ENCODE data around the gene TTLL12. TPM values are rescaled to one million over a fixed set of nuclear protein-coding genes. Genes with fewer than 3 reads are reported as not detected.

Gene TTLL12
- total and polyA plus RNA-seq, 2 donors (not counting 1 experiment from before 2014, with no cell fraction given): 11.0 to 21.3 TPM

DNA sequence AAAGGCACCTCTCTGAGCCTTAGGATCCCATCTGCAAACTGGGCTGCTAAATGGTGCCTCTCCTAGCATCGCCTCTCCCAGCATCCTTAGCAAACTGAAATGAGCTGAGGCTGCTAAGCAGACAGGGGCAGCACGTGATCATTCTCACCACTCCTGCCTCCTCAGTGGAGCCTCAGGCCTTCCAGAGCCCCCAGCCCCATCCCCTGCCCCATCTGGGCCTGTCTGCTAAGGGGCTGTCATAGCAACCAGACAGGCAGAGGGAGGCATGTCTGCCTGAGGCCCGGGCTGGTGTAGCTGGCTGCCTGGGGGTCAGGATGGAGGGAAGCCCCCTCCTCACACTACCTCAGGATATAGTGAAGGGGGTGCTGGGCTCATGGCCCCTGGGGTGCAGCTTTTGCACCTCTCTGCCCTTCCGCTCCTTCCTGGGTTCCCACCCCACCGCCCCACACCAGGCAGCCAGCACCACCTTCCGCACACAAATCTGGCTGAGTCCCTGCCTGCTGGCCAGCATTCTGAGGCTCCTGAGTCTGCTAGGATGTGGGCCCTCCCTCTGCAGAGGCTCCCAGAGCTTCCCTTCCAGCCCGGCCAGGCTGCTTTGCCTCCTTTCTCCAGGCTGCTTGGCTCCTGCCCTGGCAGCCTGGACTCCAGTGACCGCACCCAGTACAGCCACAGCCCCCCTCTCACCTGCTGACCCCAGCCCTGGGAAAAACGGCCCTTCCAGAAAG is 47.5 kb upstream of the TTLL12 start:
- Histone ChIP-seq H3K4me1 (ENCODE audit: control insufficient read depth in 2 of 2, insufficient read depth in 2 of 2, low read length in 2 of 2) (peaks cover 4 to 7% of the 10 kb centered on the region in 2 donors), H3K4me2 (replicated peaks; ENCODE audit: low read depth, low read length, poor library complexity, severe bottlenecking) (no peak overlapping the region), H3K9me3 (ENCODE audit: control extremely low read depth in 1 of 3, control insufficient read depth in 2 of 3, insufficient read depth in 1 of 3, low read length in 2 of 3) (no peaks in the 10 kb centered on the region), H3K9ac (ENCODE audit: low read length) (no peak overlapping the region), H3K79me2 (ENCODE audit: control insufficient read depth, insufficient read depth, low read length) (no peaks in the 10 kb centered on the region), H3K36me3 (replicated peaks in 1 of 2; ENCODE audit: control extremely low read depth in 1 of 2, control insufficient read depth in 1 of 2, extremely low read depth in 1 of 2, insufficient read depth in 2 of 2, low read length in 1 of 2) (no peaks in the 10 kb centered on the region), H3K4me3 (ENCODE audit: control extremely low read depth in 1 of 5, extremely low read depth in 1 of 5, insufficient read depth in 1 of 5, low read depth in 2 of 5, low read length in 4 of 5) (no peak overlapping the region), H3K27me3 (replicated peaks in 1 of 4; ENCODE audit: control extremely low read depth in 1 of 4, control insufficient read depth in 3 of 4, insufficient read depth in 4 of 4, low read length in 3 of 4) (peaks cover 0 to 15% (median 0%) of the 10 kb centered on the region in 4 experiments), H2AFZ (ENCODE audit: insufficient read depth, low read depth, low read length, poor library complexity, severe bottlenecking) (no peak overlapping the region), H3K27ac (ENCODE audit: low read length in 2 of 2) (no peak overlapping the region), H4K20me1 (ENCODE audit: control insufficient read depth, insufficient read depth, low read length, poor library complexity, severe bottlenecking) (no peaks in the 10 kb centered on the region)
- Mint-ChIP-seq H3K9me3 (ENCODE audit: insufficient read depth) (no peaks in the 10 kb centered on the region), H3K4me3 (no peak overlapping the region), H3K27me3 (peaks cover 9% of the 10 kb centered on the region), H3K27ac (no peak overlapping the region), H3K4me1 (peaks cover 4% of the 10 kb centered on the region)
- DNase-seq (no peak), ATAC-seq (ENCODE audit: low read depth) (no peak)
- TF ChIP-seq EZH2 (IDR thresholded peaks at IDR 0.05; ENCODE audit: borderline replicate concordance, insufficient read depth, low read depth, low read length, poor library complexity, severe bottlenecking) (no peak), CTCF (IDR thresholded peaks at IDR 0.05) (no peak)
- ChIA-PET POLR2A (interaction anchor here (0.7 kb wide), 1 partner anchor 88 kb away, joined by 3 read pairs; no protein-coding TSS in a partner anchor), CTCF (interaction anchor here (1.5 to 1.6 kb wide), 2 partner anchors 9 to 112 kb away, joined by 6 read pairs; no protein-coding TSS in a partner anchor)
- intact Hi-C loops (cut with micrococcal nuclease): no loop called here
- WGBS (ENCODE audit: insufficient coverage): 85% methylated on average over 8 of the region's 9 CpGs

DNA sequence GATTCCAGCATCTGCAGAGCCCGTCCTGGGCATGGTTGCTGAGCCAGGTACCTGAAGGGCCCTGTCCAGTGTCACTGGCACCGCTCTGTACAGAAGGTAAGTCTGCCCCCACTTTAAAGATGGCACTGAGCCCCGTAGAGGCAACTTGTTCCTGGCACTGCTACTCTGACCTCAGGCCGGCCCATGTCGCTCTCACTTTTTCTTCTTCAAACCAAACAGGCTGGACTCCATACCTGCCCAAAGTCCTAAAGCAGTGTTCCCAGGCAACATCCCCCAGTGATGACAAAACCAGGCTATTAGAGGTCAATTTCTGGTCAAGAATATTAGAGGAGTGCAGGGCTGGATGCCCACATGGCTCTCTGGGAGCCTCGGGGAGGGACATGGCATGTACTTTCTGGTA is 46.6 kb upstream of the TTLL12 start:
- Mint-ChIP-seq H3K9me3 (ENCODE audit: insufficient read depth) (no peaks in the 10 kb centered on the region), H3K27ac (no peak overlapping the region), H3K4me3 (no peak overlapping the region), H3K4me1 (peaks cover 4% of the 10 kb centered on the region), H3K27me3 (peaks cover 9% of the 10 kb centered on the region)
- H4K20me1 ChIP-seq (ENCODE audit: control insufficient read depth, insufficient read depth, low read length, poor library complexity, severe bottlenecking): no peaks in the 10 kb centered on the region
- H3K36me3 ChIP-seq (replicated peaks in 1 of 2; ENCODE audit: control extremely low read depth in 1 of 2, control insufficient read depth in 1 of 2, extremely low read depth in 1 of 2, insufficient read depth in 2 of 2, low read length in 1 of 2): no peaks in the 10 kb centered on the region
- CTCF ChIA-PET: interaction anchor here (0.8 kb wide), 1 partner anchor 9 kb away, joined by 3 read pairs; no protein-coding TSS in a partner anchor
- no peak for ATAC-seq (ENCODE audit: low read depth)
- peaks cover 4 to 7% of the 10 kb centered on the region in 2 donors for H3K4me1 ChIP-seq (ENCODE audit: control insufficient read depth in 2 of 2, insufficient read depth in 2 of 2, low read length in 2 of 2)
- 95% methylated on average over 6 of the region's 6 CpGs for WGBS (ENCODE audit: insufficient coverage)
- no peak for DNase-seq
- H3K9ac ChIP-seq (ENCODE audit: low read length): no peak overlapping the region
- TF ChIP-seq CTCF (IDR thresholded peaks at IDR 0.05) (no peak), EZH2 (IDR thresholded peaks at IDR 0.05; ENCODE audit: borderline replicate concordance, insufficient read depth, low read depth, low read length, poor library complexity, severe bottlenecking) (no peak)
- H3K4me2 ChIP-seq (replicated peaks; ENCODE audit: low read depth, low read length, poor library complexity, severe bottlenecking): no peak overlapping the region
- POLR2A ChIA-PET: interaction anchor here (0.7 kb wide), 1 partner anchor 87 kb away, joined by 3 read pairs; no protein-coding TSS in a partner anchor
- intact Hi-C loops (cut with micrococcal nuclease): no loop called here
- H2AFZ ChIP-seq (ENCODE audit: insufficient read depth, low read depth, low read length, poor library complexity, severe bottlenecking): no peak overlapping the region
- H3K27ac ChIP-seq (ENCODE audit: low read length in 2 of 2): no peak overlapping the region
- H3K27me3 ChIP-seq (replicated peaks in 1 of 4; ENCODE audit: control extremely low read depth in 1 of 4, control insufficient read depth in 3 of 4, insufficient read depth in 4 of 4, low read length in 3 of 4): peaks cover 0 to 15% (median 0%) of the 10 kb centered on the region in 4 experiments
- no peak overlapping the region for H3K4me3 ChIP-seq (ENCODE audit: control extremely low read depth in 1 of 5, extremely low read depth in 1 of 5, insufficient read depth in 1 of 5, low read depth in 2 of 5, low read length in 4 of 5)
- H3K9me3 ChIP-seq (ENCODE audit: control extremely low read depth in 1 of 3, control insufficient read depth in 2 of 3, insufficient read depth in 1 of 3, low read length in 2 of 3): no peaks in the 10 kb centered on the region
- H3K79me2 ChIP-seq (ENCODE audit: control insufficient read depth, insufficient read depth, low read length): no peaks in the 10 kb centered on the region

Measured in B cell (primary cell).